GM10266 (cell line): ENCODE data around the gene TBC1D20.

Experiments
- DNase-seq: peaks from one replicate; pipeline ENCODE4 v3.0.0; 2012; ENCODE audit errors: extremely low spot score
- TF ChIP-seq, protein P1 (sequence below): IDR thresholded peaks from 2 replicates; pipeline ENCODE4 v1.5.1; 2012; ENCODE audit warnings: mild to moderate bottlenecking, low read depth; ENCODE audit not compliant: control insufficient read depth, insufficient read depth; ENCODE audit errors: missing control alignments

TBC1D20 gene

DNA sequence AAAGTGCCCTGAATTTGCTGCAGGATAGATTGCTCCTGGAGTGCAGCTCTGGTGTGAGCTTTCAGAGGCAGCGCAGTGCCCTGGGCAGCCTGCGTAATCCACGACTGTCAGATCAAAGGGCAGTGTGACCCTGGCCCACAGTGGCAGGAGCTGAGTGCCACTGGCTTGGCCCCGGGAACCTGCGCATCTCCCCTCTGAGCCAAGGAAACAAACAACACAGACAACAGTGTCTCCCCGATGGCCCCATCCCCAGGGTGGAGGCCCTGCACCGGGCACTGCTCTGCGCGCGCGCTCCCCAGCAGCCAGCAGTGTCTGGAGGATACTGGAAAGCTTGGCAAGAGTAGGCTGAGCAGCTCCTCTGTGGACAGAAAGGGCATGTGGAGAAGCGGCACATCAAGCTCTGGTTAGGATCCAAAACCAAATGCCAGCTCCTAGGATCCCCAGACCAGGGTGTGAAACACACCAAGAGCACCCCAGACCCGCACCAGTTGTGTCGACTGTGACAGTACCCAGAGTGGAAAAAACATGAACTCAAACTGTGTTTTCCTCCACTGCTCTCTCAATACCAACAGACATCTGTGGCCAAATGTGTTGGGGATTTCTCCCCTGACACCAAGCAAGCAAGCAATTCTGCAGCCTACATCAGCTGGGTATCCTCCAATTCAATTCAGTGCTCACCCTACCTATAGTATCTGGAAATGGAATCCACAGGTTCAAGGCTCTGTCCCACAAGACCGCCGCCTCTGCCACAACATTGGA, 27.5 kb downstream of the TBC1D20 start:
- TF ChIP-seq, protein P1, sequence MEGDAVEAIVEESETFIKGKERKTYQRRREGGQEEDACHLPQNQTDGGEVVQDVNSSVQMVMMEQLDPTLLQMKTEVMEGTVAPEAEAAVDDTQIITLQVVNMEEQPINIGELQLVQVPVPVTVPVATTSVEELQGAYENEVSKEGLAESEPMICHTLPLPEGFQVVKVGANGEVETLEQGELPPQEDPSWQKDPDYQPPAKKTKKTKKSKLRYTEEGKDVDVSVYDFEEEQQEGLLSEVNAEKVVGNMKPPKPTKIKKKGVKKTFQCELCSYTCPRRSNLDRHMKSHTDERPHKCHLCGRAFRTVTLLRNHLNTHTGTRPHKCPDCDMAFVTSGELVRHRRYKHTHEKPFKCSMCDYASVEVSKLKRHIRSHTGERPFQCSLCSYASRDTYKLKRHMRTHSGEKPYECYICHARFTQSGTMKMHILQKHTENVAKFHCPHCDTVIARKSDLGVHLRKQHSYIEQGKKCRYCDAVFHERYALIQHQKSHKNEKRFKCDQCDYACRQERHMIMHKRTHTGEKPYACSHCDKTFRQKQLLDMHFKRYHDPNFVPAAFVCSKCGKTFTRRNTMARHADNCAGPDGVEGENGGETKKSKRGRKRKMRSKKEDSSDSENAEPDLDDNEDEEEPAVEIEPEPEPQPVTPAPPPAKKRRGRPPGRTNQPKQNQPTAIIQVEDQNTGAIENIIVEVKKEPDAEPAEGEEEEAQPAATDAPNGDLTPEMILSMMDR = no peak
- DNase-seq = no peak

DNA sequence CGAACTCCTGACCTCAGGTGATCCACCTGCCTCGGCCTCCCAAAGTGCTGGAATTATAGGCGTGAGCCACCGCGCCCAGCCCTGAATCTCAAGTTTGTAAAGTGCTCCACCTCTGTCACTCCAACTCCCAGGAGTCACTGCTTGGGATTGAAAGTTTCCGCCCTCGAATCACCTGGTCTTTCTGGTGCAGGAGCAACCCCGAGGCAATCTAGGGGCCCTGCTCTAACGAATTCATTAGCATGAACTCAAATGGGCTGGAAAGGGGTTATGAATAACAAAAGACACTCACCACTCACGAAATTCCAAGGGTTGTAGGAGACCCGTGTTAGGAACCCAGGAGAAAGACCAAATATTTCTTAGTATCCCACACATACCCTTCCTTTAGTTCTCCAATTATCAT, 28.1 kb downstream of the TBC1D20 start:
- TF ChIP-seq, protein P1 = no peak
- no peak for DNase-seq

DNA sequence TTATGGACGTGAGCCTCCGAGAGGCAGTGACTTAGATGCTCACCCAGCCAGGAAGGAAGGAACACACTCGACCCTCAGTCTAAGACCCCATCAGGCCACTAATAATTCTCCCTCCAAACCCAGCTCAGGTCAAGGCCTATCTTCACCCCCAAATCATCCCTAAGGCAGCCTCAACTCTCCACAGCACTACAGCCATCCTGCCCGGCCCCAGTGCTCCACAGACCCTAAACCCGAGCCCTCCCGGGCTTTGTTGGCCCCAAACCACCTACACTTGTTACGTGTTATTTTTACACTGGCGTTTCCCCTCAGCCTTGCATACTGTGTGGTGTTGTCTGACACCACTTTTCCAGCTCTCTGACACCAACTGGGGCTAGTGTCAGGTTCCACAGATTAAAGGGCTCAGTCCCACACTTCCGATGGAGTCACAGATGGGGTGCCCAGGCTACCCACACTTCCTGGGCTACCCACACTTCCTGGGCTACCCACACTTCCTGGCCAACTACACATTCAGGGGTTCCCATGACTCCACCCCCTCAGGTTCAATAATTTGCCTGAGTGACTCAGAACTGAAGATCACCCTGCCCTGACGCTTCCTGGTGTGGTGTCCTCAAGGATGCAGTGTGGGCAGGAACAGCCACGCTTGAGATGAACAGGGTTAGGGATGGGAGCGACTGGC, 28.9 kb downstream of the TBC1D20 start:
- peak; percentile 76 for DNase-seq

DNA sequence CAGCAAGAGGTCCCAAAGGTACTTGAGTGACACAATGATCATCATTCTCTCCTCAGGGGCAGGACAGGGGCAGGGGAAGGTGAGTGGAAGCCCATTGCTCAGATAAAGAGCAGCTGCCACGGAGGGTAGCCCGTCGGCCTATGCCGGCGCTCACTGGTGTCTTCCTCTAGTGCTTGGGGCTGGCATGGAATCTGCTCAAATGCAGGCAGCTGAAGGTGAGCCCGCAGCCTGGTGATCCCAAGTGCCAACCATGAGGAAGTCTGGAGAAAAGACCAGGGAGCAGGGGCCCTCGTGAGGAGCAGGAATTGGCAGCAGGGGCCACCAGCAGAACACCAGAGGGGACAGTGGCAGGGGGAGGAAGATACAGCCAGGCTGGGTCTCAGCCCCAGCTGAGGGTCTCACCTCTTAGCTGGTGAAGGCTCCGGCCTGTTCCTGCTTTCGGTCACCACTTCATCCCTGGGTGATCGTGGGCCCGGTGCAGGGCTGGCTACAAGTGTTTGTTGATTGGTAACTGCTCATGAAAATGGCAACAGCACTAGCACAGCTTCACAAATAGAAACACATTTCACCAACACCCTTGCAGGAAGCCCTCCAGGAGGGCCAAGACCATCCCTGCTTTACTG, 29.5 kb downstream of the TBC1D20 start:
- DNase-seq = peak; percentile 18
- TF ChIP-seq, protein P1 = no peak

More for the DNA sequence above, 28.9 kb downstream of the TBC1D20 start:
- TF ChIP-seq, protein P1 = no peak

DNA sequence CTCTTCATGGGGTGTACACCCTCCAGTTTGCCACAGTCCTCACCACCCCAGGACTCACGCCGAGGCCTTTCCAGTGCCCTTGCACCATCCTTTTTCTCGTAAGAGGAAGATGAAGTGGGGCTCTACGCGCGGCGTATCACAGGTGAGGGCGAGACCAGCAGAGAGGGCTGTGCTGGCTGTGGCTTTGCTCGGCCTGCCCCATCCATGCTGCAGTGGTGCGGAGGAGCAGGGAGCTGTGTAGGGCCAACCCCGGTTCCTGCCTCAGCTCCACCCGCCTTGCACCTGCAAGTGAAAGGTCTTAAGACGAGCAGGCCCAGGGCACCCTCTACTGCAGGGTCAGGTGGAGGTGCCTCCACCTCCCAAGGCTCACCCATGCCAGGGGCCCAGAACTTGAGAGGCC, 30.1 kb downstream of the TBC1D20 start:
- DNase-seq = no peak
- TF ChIP-seq, protein P1 = no peak

DNA sequence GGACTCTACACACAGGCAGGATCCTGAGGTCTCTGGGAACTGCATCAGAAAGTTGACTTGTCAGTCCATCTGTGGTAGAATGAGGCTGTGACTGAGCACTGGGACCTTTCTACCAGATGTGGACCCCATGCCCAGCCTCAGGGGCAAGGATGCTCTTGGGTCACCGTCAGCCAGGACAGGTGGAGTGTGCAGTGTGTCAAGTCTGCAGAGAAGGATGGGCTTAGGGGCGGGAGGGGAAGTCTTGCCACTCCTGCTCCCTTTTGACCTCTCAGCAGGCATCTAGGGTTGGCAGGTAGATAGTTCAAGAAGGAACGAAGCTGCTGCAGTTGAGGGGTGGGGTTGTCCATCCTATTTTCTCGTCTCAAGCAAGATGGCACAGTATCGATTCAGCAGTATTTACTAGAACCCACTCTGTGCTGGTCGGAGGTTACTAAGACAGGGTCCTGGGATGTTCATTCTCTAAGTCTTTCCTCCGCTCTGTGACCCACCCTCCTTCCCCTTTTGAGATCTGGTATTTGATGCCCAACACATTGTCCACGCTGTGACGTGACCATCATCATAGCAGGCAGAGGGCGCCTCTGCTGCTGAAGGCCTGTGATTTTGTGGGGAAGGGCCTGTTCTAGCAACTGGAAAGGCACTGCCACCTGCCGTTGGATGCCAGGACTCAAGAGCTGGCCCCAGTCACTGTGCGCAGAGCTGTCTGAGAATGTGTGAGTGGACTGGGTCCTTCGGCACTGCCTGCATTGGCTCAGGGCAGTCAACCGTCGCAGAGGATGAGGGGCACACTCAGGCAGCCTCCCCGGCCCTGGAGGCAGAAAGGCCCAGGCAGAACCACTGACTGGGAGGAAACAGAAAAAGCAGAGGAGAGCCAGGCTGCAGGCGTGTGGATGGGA, 31.1 kb downstream of the TBC1D20 start:
- TF ChIP-seq, protein P1 = peak; percentile 38
- DNase-seq = peak; percentile 31
